ENCODE data around the gene UBAP2L.
A peak's percentile ranks its signal among the peaks of the same experiment; 100 is the strongest.

Gene UBAP2L

DNA sequence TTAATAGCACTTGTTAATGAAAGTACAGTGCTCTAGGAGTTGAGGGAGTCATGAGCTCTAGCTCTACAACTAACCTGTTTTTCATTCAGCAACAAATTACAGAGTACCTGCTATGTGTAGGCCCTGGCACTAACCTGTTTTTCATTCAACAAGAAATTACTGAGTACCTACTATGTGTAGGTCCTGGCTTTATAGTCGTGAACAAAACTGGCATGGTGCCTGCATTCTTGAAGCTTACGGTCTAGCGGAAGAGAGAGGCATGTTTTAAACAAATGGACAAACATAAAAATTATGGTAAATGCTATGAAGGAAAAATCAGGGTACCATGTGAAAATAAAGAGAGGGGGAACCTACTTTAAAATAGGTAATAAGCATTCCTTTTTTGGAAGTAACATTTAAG lies 2.2 kb upstream of the UBAP2L start:
- no peak for TF ChIP-seq CTCF (IDR thresholded peaks at IDR 0.05; ENCODE audit: low read length, missing control alignments)
- H3K4me3 ChIP-seq (replicated peaks; ENCODE audit: low read depth, low read length): peak overlapping the region; percentile 91
- no peak for DNase-seq (ENCODE audit: low read depth)

DNA sequence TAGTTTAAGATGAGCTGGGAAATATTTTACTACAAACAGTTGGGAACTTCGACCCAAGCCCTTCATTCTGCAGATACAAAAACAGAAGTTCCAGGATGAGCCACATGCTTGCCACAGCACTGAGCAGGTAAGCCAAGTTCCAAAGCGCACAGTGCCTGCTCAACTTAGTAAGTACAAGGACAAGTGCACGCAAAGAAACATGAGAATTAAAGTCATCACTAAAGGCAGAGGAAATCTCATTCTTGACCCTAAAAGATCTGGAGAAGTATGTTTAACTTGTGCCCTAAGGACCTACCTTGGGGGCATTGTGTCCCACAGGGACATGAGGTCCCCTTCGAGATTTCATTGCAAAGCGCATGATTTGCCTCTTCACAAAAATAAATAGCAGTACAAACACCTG lies 1.2 kb upstream of the UBAP2L start:
- TF ChIP-seq CTCF (IDR thresholded peaks at IDR 0.05; ENCODE audit: low read length, missing control alignments): no peak
- peak overlapping the region; percentile 91 for H3K4me3 ChIP-seq (replicated peaks; ENCODE audit: low read depth, low read length)
- DNase-seq (ENCODE audit: low read depth): no peak

DNA sequence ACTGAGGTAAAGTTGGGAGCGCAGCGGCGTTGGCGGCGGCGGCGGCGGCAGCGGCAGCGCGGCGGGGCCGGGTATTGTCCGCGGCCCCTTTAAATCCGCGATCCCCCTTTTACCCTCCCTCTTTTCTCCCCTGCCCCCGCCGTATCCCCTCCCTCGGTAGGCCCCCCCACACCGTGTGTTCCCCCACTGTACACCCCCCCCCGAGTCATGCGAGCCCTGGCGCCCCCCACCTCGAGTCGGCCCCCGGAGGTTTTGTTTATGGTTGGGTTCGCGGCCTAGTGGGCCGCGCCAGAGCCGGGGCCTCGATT lies 169 bp downstream of the UBAP2L start:
- H3K4me3 ChIP-seq (replicated peaks; ENCODE audit: low read depth, low read length): peak overlapping the region; percentile 87
- DNase-seq (ENCODE audit: low read depth): no peak
- TF ChIP-seq CTCF (IDR thresholded peaks at IDR 0.05; ENCODE audit: low read length, missing control alignments): no peak

DNA sequence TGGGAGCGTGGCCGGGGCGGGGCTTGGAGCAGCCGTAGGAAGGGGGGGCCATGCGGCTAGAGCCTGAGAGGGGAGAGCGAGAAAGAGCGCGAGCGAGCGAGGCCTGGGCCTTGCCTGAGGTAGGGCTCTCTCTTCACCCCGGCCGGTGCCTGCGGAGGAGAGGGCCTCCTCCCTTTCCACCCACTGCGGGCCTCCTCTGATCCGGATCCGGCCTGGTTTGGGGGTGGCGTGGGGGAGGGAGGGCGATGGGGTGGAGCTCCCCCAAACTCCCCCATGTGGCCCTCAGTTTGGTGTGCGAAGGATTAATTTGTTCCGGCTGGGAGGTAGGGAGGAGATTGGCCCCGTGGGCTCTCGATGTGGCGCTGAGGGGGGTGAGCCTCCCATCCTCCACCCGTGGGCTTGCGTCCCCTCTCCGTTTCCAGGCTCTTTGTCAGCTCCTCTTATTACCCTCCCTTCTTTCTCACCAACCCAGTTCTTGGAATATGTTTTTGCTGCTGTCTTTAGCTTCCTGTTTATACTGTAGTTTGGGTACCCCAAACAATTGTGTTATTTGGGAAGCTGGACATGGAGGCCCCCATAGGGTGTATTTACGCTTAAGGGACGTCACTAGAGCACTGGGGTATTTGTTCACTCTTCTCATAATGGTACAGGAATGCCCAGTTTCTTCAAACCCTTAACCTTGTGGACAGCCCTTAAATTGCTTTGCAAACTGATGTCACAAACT lies 685 bp downstream of the UBAP2L start:
- no peak for TF ChIP-seq CTCF (IDR thresholded peaks at IDR 0.05; ENCODE audit: low read length, missing control alignments)
- peak overlapping the region; percentile 87 for H3K4me3 ChIP-seq (replicated peaks; ENCODE audit: low read depth, low read length)
- peak; percentile 82 for DNase-seq (ENCODE audit: low read depth)

DNA sequence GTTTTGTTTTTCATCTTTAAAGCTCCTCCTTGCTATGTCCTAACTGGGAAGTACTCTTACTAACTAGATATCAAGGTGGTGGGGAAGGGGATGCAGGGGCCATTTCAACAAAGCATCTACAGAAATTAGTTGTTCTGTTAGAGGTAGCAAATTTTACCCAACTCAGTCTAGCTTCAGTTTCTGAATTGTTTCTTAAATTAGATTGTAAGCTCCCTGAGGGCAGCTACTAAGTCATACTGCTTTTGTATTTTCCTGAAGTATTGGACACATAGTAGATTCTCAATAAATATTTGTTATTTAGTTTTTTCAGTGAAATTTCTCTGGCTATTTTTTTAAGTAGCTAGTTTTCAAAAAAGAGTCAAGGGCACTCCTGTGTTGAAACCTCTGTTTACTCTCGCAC lies 1.8 kb downstream of the UBAP2L start:
- peak overlapping the region; percentile 87 for H3K4me3 ChIP-seq (replicated peaks; ENCODE audit: low read depth, low read length)
- DNase-seq (ENCODE audit: low read depth): no peak
- no peak for TF ChIP-seq CTCF (IDR thresholded peaks at IDR 0.05; ENCODE audit: low read length, missing control alignments)

- TF ChIP-seq CTCF (IDR thresholded peaks at IDR 0.05; ENCODE audit: low read length, missing control alignments): no peak
- peak overlapping the region; percentile 87 for H3K4me3 ChIP-seq (replicated peaks; ENCODE audit: low read depth, low read length)
- no peak for DNase-seq (ENCODE audit: low read depth)
Measured at GRCh38 chr1:154222918-154223317, 2.2 kb downstream of the UBAP2L start.

DNA sequence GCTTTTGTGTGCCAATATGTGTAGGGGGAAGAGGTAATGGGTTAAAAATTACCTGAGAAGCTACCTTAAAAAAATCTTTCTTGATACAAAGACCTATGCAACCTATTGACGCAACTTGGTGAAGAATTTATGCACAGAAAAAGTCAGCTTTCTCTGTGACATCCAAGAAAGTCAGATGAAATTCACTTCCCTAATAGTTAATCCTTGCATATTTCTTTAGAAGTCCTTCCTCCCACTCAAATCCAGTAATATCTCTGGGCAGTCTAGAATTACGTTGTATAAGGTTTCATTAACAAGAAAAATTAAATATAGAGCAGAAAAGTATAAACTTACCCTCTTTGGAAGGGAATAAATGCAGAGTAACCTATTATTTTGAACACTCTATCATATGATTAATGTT lies 2.9 kb downstream of the UBAP2L start:
- H3K4me3 ChIP-seq (replicated peaks; ENCODE audit: low read depth, low read length): peak overlapping the region; percentile 3
- no peak for DNase-seq (ENCODE audit: low read depth)
- no peak for TF ChIP-seq CTCF (IDR thresholded peaks at IDR 0.05; ENCODE audit: low read length, missing control alignments)
